ENCODE results near the gene PSPN.
"Not testable (repeated sequence)": the region's sequence is repeated elsewhere in the genome, so short reads cannot be mapped to it uniquely, and the experiment has no call there.

DNA sequence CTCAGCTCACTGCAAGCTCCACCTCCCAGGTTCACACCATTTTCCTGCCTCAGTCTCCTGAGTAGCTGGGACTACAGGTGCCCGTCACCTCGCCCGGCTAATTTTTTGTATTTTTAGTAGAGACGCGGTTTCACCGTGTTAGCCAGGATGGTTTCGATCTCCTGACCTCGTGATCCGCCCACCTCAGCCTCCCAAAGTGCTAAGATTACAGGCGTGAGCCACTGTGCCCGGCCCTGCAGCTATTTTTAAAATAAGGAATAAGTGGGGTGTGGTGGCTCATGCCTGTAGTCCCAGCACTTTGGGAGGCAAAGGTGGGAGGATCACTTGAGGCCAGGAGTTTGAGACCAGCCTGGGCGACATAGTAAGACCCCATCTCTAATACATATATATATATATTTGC lies 15.3 kb downstream of the PSPN start:
- TF ChIP-seq POLR2A (IDR thresholded peaks at IDR 0.05) = not testable (repeated sequence)
- TF ChIP-seq, protein P1, sequence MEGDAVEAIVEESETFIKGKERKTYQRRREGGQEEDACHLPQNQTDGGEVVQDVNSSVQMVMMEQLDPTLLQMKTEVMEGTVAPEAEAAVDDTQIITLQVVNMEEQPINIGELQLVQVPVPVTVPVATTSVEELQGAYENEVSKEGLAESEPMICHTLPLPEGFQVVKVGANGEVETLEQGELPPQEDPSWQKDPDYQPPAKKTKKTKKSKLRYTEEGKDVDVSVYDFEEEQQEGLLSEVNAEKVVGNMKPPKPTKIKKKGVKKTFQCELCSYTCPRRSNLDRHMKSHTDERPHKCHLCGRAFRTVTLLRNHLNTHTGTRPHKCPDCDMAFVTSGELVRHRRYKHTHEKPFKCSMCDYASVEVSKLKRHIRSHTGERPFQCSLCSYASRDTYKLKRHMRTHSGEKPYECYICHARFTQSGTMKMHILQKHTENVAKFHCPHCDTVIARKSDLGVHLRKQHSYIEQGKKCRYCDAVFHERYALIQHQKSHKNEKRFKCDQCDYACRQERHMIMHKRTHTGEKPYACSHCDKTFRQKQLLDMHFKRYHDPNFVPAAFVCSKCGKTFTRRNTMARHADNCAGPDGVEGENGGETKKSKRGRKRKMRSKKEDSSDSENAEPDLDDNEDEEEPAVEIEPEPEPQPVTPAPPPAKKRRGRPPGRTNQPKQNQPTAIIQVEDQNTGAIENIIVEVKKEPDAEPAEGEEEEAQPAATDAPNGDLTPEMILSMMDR (IDR thresholded peaks at IDR 0.05) = not testable (repeated sequence)
